Measurements from ENCODE around the gene ARFIP1. TPM values are rescaled to one million over a fixed set of nuclear protein-coding genes. Genes with fewer than 3 reads are reported as not detected.
"Not testable (repeated sequence)": the region's sequence is repeated elsewhere in the genome, so short reads cannot be mapped to it uniquely, and the experiment has no call there.

The ARFIP1 gene
- polyA plus RNA-seq, 1 experiment: 11.5 TPM

DNA sequence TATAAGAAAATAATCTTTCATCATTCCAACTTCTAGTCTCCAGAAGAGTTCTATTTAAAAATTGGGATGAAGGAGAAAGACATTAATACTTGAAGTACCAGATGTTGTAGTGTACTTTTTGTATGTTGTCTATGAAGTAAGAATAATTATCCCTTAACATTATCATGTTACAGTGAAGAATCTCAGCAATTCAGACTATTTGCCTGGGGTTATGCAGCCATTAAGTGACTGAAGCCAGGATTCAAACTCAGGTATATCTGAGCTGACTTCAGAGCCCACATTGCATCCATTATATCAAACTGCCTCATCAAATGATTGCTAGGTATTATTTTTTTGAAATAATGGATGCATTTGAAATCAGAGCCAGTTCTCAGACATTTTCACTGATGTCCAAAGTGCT is 80.3 kb downstream of the ARFIP1 start:
- CTCF ChIA-PET: no interaction called here

DNA sequence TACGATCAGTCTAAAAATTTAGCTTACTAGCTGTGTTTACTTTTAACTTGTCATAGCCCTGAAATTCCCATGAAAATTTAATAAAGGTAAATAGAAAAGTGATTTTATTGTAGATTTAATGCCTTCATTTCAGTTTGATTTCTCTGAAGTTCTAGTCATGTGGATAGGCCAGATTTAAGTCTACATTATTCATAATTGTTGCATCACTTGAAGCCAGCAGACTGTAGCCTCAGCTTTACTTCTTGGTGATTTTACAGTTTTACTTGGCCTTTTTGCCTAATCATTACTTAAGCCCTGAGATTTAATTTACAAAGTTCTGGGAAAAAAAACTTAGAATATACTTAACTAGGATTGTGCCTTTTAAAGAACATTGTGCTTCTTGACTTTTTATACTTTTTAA is 82.9 kb downstream of the ARFIP1 start:
- H3K36me3 ChIP-seq (ENCODE audit: control insufficient read depth, insufficient read depth, low read length): 0 out of 2 replicates have a peak, but pooled peaks cover 2% of the 10 kb centered on the region
- H3K4me3 ChIP-seq (ENCODE audit: low read depth, low read length): no peak overlapping the region
- no peak for DNase-seq (ENCODE audit: low read depth)
- TF ChIP-seq, protein P1, sequence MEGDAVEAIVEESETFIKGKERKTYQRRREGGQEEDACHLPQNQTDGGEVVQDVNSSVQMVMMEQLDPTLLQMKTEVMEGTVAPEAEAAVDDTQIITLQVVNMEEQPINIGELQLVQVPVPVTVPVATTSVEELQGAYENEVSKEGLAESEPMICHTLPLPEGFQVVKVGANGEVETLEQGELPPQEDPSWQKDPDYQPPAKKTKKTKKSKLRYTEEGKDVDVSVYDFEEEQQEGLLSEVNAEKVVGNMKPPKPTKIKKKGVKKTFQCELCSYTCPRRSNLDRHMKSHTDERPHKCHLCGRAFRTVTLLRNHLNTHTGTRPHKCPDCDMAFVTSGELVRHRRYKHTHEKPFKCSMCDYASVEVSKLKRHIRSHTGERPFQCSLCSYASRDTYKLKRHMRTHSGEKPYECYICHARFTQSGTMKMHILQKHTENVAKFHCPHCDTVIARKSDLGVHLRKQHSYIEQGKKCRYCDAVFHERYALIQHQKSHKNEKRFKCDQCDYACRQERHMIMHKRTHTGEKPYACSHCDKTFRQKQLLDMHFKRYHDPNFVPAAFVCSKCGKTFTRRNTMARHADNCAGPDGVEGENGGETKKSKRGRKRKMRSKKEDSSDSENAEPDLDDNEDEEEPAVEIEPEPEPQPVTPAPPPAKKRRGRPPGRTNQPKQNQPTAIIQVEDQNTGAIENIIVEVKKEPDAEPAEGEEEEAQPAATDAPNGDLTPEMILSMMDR (IDR thresholded peaks at IDR 0.05; ENCODE audit: insufficient read depth, low read depth, low read length): no peak
- ChIA-PET POLR2A (interaction anchor here (0.5 kb wide), 1 partner anchor 264 kb away, joined by 3 read pairs; no protein-coding TSS in a partner anchor), CTCF (no interaction called here)
- no peaks in the 10 kb centered on the region for H3K27me3 ChIP-seq (ENCODE audit: control insufficient read depth, insufficient read depth, low read length)

More for the DNA sequence above, 80.3 kb downstream of the ARFIP1 start:
- TF ChIP-seq, protein P1 (IDR thresholded peaks at IDR 0.05; ENCODE audit: insufficient read depth, low read depth, low read length): no peak
- POLR2A ChIA-PET: no interaction called here
- no peak overlapping the region for H3K4me3 ChIP-seq (ENCODE audit: low read depth, low read length)
- 0 out of 2 replicates have a peak, but pooled peaks cover 2% of the 10 kb centered on the region for H3K36me3 ChIP-seq (ENCODE audit: control insufficient read depth, insufficient read depth, low read length)
- no peaks in the 10 kb centered on the region for H3K27me3 ChIP-seq (ENCODE audit: control insufficient read depth, insufficient read depth, low read length)
- DNase-seq (ENCODE audit: low read depth): no peak

DNA sequence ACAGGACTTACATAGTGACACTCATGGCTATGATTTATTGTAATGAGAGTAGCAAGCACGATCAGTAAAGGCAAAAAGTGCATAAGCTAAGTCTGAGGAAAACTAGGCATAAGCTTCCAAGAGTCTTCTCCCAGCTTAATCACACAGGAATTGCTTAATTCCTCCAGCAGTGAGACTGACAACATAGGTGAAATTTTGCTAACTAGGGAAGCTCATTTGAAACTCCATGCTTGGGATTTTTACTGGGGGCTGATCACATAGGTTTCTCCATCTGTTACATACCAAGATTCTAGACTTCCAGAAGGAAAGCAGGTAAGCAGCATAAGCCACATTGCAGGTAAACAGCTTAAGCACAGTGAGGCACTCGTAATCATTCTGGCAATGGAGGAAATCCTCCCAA is 84.6 kb downstream of the ARFIP1 start:
- 0 out of 2 replicates have a peak, but pooled peaks cover 2% of the 10 kb centered on the region for H3K36me3 ChIP-seq (ENCODE audit: control insufficient read depth, insufficient read depth, low read length)
- no peaks in the 10 kb centered on the region for H3K27me3 ChIP-seq (ENCODE audit: control insufficient read depth, insufficient read depth, low read length)
- TF ChIP-seq, protein P1 (IDR thresholded peaks at IDR 0.05; ENCODE audit: insufficient read depth, low read depth, low read length): no peak
- no peak for DNase-seq (ENCODE audit: low read depth)
- POLR2A ChIA-PET: no interaction called here
- no peak overlapping the region for H3K4me3 ChIP-seq (ENCODE audit: low read depth, low read length)
- CTCF ChIA-PET: no interaction called here

DNA sequence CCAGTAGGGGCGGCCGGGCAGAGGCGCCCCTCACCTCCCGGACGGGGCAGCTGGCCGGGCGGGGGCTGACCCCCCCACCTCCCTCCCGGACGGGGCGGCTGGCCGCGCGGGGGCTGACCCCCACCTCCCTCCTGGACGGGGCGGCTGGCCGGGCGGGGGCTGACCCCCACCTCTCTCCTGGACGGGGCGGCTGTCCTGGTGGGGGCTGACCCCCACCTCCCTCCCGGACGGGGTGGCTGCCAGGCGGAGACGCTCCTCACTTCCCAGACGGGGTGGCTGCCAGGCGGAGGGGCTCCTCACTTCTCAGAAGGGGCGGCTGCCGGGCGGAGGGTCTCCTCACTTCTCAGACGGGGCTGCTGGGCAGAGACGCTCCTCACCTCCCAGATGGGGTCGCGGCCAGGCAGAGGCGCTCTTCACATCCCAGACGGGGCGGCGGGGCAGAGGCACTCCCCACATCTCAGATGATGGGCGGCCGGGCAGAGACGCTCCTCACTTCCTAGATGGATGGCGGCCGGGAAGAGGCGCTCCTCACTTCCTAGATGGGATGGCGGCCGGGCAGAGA is 86.8 kb downstream of the ARFIP1 start:
- POLR2A ChIA-PET; CTCF ChIA-PET; H3K27me3 ChIP-seq (ENCODE audit: control insufficient read depth, insufficient read depth, low read length); DNase-seq (ENCODE audit: low read depth); H3K4me3 ChIP-seq (ENCODE audit: low read depth, low read length); H3K36me3 ChIP-seq (ENCODE audit: control insufficient read depth, insufficient read depth, low read length): not testable (repeated sequence)

DNA sequence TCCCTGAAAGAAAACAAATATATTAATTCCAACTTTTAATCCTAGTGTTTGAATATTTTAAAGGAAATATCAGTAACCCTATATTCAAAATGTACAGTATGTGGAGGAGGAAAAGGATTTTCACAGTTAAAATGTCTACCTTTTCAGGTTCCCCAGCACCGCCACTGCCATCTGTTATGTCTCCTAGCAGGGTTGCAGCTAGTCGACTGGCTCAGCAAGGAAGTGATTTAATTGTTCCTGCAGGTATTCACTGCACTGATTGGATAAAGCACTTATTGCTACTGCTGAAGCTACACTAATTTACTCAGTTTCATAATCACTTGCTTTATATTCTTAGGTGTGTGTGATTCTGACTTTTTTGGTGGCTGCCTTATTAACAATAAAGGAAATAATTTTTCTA is 90.9 kb downstream of the ARFIP1 start:
- TF ChIP-seq, protein P1 (IDR thresholded peaks at IDR 0.05; ENCODE audit: insufficient read depth, low read depth, low read length): no peak
- DNase-seq (ENCODE audit: low read depth): no peak
- H3K27me3 ChIP-seq (ENCODE audit: control insufficient read depth, insufficient read depth, low read length): no peaks in the 10 kb centered on the region
- no peak overlapping the region for H3K4me3 ChIP-seq (ENCODE audit: low read depth, low read length)
- H3K36me3 ChIP-seq (ENCODE audit: control insufficient read depth, insufficient read depth, low read length): no peaks in the 10 kb centered on the region
- ChIA-PET CTCF (no interaction called here), POLR2A (no interaction called here)

DNA sequence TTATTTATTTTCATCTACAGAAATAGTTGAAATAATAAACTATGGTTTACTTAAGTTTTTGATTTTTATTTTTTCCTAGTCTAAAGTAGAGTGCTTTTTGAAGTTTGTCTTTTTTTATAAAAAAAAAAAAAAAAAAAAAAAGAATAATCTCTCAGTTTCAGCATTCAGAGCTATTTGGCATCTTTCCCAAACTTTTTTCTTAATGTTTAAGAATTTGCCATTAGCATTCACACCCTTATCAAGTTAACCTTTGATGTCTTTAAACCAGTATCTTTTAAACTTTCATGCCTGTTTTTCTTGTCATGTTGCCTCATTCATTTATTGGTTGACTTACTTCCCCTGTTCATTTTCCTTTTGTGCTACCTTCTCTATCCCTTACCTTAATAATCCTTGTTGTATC is 95.5 kb downstream of the ARFIP1 start:
- ChIA-PET CTCF (no interaction called here), POLR2A (interaction anchor here (0.6 kb wide), 1 partner anchor 19 kb away, joined by 16 read pairs; no protein-coding TSS in a partner anchor)
- Histone ChIP-seq H3K4me3 (ENCODE audit: low read depth, low read length) (no peak overlapping the region), H3K27me3 (ENCODE audit: control insufficient read depth, insufficient read depth, low read length) (no peaks in the 10 kb centered on the region), H3K36me3 (ENCODE audit: control insufficient read depth, insufficient read depth, low read length) (no peaks in the 10 kb centered on the region; the same call in none of the 2 replicates)
- TF ChIP-seq, protein P1 (IDR thresholded peaks at IDR 0.05; ENCODE audit: insufficient read depth, low read depth, low read length): no peak
- no peak for DNase-seq (ENCODE audit: low read depth)

Measured in BJ (cell line).